Activated effector memory CD4-positive, alpha-beta T cell treated with anti-CD3 and anti-CD28 coated beads, Interleukin-2, amount 50 U/mL, for 16 hours (primary cell): Measurements from ENCODE around the gene BCL7B.
A peak's percentile ranks its signal among the peaks of the same experiment; 100 is the strongest.
"Not testable (repeated sequence)": the region's sequence is repeated elsewhere in the genome, so short reads cannot be mapped to it uniquely, and the experiment has no call there.

ENCODE experiments used
- DNase-seq: peaks from one replicate; pipeline ENCODE4 v3.0.0-alpha.2; 2020

Gene BCL7B

GRCh38 chr7:73532224-73532623 lies 25.3 kb downstream of the BCL7B start:
- DNase-seq = no peak

GRCh38 chr7:73530800-73531199 lies 26.7 kb downstream of the BCL7B start:
- DNase-seq = no peak

GRCh38 chr7:73526896-73527821 lies 30.3 kb downstream of the BCL7B start:
- DNase-seq = no peak

- not testable (repeated sequence) for DNase-seq
Observed at GRCh38 chr7:73526158-73526494, 31.4 kb downstream of the BCL7B start.

GRCh38 chr7:73522105-73522872 lies 35.2 kb downstream of the BCL7B start, which contains the start of gene BAZ1B:
BAZ1B (minus strand) TSS chr7:73522293; CDS start chr7:73521933, 360 bp downstream.
- DNase-seq = peak; percentile 99

GRCh38 chr7:73521636-73522104 lies 35.8 kb downstream of the BCL7B start:
- no peak for DNase-seq

GRCh38 chr7:73520673-73521635 lies 36.5 kb downstream of the BCL7B start:
- peak; percentile 68 for DNase-seq

- DNase-seq = peak; percentile 77
Observed at GRCh38 chr7:73519867-73520672, 37.4 kb downstream of the BCL7B start.

- DNase-seq = peak; percentile 53
Observed at GRCh38 chr7:73518470-73518869, 39.0 kb downstream of the BCL7B start.

GRCh38 chr7:73517241-73517995 lies 40.1 kb downstream of the BCL7B start:
- DNase-seq = peak; percentile 31

GRCh38 chr7:73515178-73515577 lies 42.3 kb downstream of the BCL7B start:
- DNase-seq = peak; percentile 55

GRCh38 chr7:73512018-73512780 lies 45.3 kb downstream of the BCL7B start:
- peak; percentile 21 for DNase-seq

GRCh38 chr7:73509463-73509862 lies 48.0 kb downstream of the BCL7B start:
- no peak for DNase-seq

GRCh38 chr7:73507556-73507955 lies 49.9 kb downstream of the BCL7B start:
- DNase-seq = no peak

- DNase-seq = no peak
Observed at GRCh38 chr7:73504920-73505319, 52.6 kb downstream of the BCL7B start.

- DNase-seq = no peak
Observed at GRCh38 chr7:73504017-73504416, 53.5 kb downstream of the BCL7B start.

- no peak for DNase-seq
Observed at GRCh38 chr7:73503229-73503628, 54.3 kb downstream of the BCL7B start.

GRCh38 chr7:73496626-73497025 lies 60.9 kb downstream of the BCL7B start:
- DNase-seq = no peak

- not testable (repeated sequence) for DNase-seq
Observed at GRCh38 chr7:73495507-73495906, 62.0 kb downstream of the BCL7B start.

- DNase-seq = no peak
Observed at GRCh38 chr7:73489976-73490375, 67.5 kb downstream of the BCL7B start.
